Panc1 (cell line): Measurements from ENCODE around the gene ZC3H11A. TPM values are rescaled to one million over a fixed set of nuclear protein-coding genes. Genes with fewer than 3 reads are reported as not detected.
A peak's percentile ranks its signal among the peaks of the same experiment; 100 is the strongest.

Experiments used
- ATAC-seq: fragments of 200-7000 bp; cut with Tn5 transposase; 2 replicates; pipeline ENCODE4 v1.9.1; 2020; ENCODE audit warnings: mild to moderate bottlenecking, moderate library complexity
- Bru-seq: library from RNA; stranded (reverse); fragments of 400-500 nt; gene quantifications from one replicate; lab custom pipeline; 2021; lab: Mats Ljungman, UMichigan
- BruChase-seq, 2 experiments: library from RNA; stranded (reverse); fragments of 400-500 nt; gene quantifications; one replicate each; lab custom pipeline; 2021; lab: Mats Ljungman, UMichigan
- BruUV-seq: library from RNA; stranded (reverse); fragments of 400-500 nt; replicated peaks from 2 replicates; lab custom pipeline; 2021; lab: Mats Ljungman, UMichigan
- CTCF ChIA-PET: fragments of 300-600 bp; sonication (Branson Sonifier 250); formaldehyde crosslinking; loops from one replicate; lab custom pipeline; 2022; ENCODE audit warnings: antibody characterized with exemption; lab: Charles Lee
- POLR2A ChIA-PET: fragments of 300-600 bp; sonication (Branson Sonifier 250); formaldehyde crosslinking; loops from one replicate; lab custom pipeline; 2022; ENCODE audit warnings: antibody characterized with exemption; lab: Charles Lee
- DNase-seq: peaks from one replicate; pipeline ENCODE4 v3.0.0-alpha.2; 2010; ENCODE audit warnings: low read depth, low spot score
- H3K27ac ChIP-seq: 2 replicates; pipeline ENCODE4 v1.5.1; 2011; ENCODE audit warnings: mild to moderate bottlenecking, low read length, inconsistent platforms
- H3K27me3 ChIP-seq: fragments of 200-500 bp; sonication (Bioruptor generic); 2 replicates; pipeline ENCODE4 v1.6.0; 2014; ENCODE audit warnings: low read length, inconsistent platforms; ENCODE audit not compliant: control insufficient read depth, insufficient read depth
- H3K36me3 ChIP-seq: fragments of 200-500 bp; sonication (Bioruptor generic); 2 replicates; pipeline ENCODE4 v1.5.1; 2014; ENCODE audit warnings: inconsistent platforms, mild to moderate bottlenecking, low read length, moderate library complexity; ENCODE audit not compliant: control insufficient read depth, insufficient read depth
- H3K4me1 ChIP-seq: 2 replicates; pipeline ENCODE4 v1.5.1; 2011; ENCODE audit warnings: inconsistent platforms, mild to moderate bottlenecking, low read length, moderate library complexity; ENCODE audit not compliant: control insufficient read depth, insufficient read depth
- H3K4me3 ChIP-seq, 2 experiments: 2 replicates each; pipeline ENCODE4 v1.5.1; 2011 to 2012; ENCODE audit warnings: low read depth in 2 of 2, low read length in 2 of 2, mild to moderate bottlenecking in 2 of 2, inconsistent platforms in 1 of 2, moderate library complexity in 1 of 2
- H3K9me3 ChIP-seq: fragments of 200-500 bp; sonication (Bioruptor generic); 2 replicates; pipeline ENCODE4 v1.5.1; 2014; ENCODE audit warnings: low read depth, mild to moderate bottlenecking, inconsistent platforms, low read length, moderate library complexity; ENCODE audit not compliant: control insufficient read depth, insufficient read depth
- POLR2AphosphoS5 ChIP-seq: IDR thresholded peaks from 2 replicates; pipeline ENCODE4 v1.6.1; 2012; ENCODE audit warnings: mild to moderate bottlenecking, low read depth, low read length, moderate library complexity
- REST ChIP-seq, 2 experiments: IDR thresholded peaks; 2 replicates each; pipeline ENCODE4 v1.6.1; 2011 to 2012; ENCODE audit warnings: low read depth in 2 of 2, control low read depth in 1 of 2, low read length in 1 of 2, mild to moderate bottlenecking in 1 of 2, moderate library complexity in 1 of 2; ENCODE audit not compliant: insufficient read depth in 1 of 2
- SIN3A ChIP-seq: IDR thresholded peaks from 2 replicates; pipeline ENCODE4 v1.6.1; 2012; ENCODE audit warnings: low read depth, mild to moderate bottlenecking, low read length, moderate library complexity, borderline replicate concordance; ENCODE audit not compliant: insufficient read depth
- TCF7L2 ChIP-seq: IDR thresholded peaks from 2 replicates; pipeline ENCODE4 v1.6.1; 2011; ENCODE audit warnings: mild to moderate bottlenecking, low read depth, low read length, inconsistent platforms
- in situ Hi-C: cut with HindIII; loops from 2 replicates; pipeline ENCODE4 v1.10.0; 2016; ENCODE audit warnings: low sequenced_read_pairs, low pct_unique_long_range_greater_than_20kb
- intact Hi-C: fragments of 100-400 bp; cut with micrococcal nuclease; formaldehyde crosslinking; loops from one replicate; pipeline ENCODE4 v1.10.0; 2022; ENCODE audit not compliant: unreplicated experiment
- long read RNA-seq: library from polyadenylated mRNA; unstranded; transcript quantifications from one replicate; pipeline ENCODE4 v2.0.0, GENCODE V29; 2021; ENCODE audit not compliant: unreplicated experiment
- polyA plus RNA-seq: library from polyadenylated mRNA; unstranded; fragments of >200 nt; gene quantifications from one replicate; pipeline ENCODE4 v1.2.1, GENCODE V29; 2012; ENCODE audit warnings: missing spikeins; ENCODE audit not compliant: insufficient read length
- total RNA-seq: library from RNA; stranded (reverse); gene quantifications from one replicate; pipeline ENCODE4 v1.2.1, GENCODE V29; 2021; ENCODE audit not compliant: unreplicated experiment
- TF ChIP-seq, protein P1 (sequence below): fragments of 450-650 bp; IDR thresholded peaks from 2 replicates; pipeline ENCODE4 v1.5.1; 2017; ENCODE audit warnings: mild to moderate bottlenecking

The ZC3H11A gene
- total RNA-seq = 69.6 TPM
- polyA plus RNA-seq = 55.2 TPM
- Bru-seq, nascent RNA = percentile 83 among the genes with signal in this experiment
- percentile 99 among the genes with signal in this experiment for BruChase-seq, experiment 1, labeled RNA remaining after a 2-hour chase
- percentile 99 among the genes with signal in this experiment for BruChase-seq, experiment 2, labeled RNA remaining after a 6-hour chase
- long read RNA-seq, full-length matches to known transcripts = 3 of 38 reads
- long read RNA-seq, partial matches to known transcripts = 18 of 38 reads
- long read RNA-seq, other reads (novel, unspliced or antisense) = 17 of 38 reads

GRCh38 chr1:203795441-203796235 lies at the start of gene ZC3H11A, which contains the start of gene ZBED6:
ZC3H11A (plus strand) TSS chr1:203795623; CDS start chr1:203817071, 21,448 bp downstream.
ZBED6 (plus strand) TSS chr1:203795623; CDS start chr1:203797523, 1,900 bp downstream.
- peak within 1 kb of the TSS; percentile 99 for H3K27ac ChIP-seq
- intact Hi-C loops = no loop called here
- peaks cover 14% of the 10 kb centered on the region for H3K36me3 ChIP-seq
- POLR2A ChIA-PET = interaction anchor here (0.5 kb wide), 1 partner anchor 247 kb away, joined by 9 read pairs; no protein-coding TSS in a partner anchor
- TF ChIP-seq SIN3A (no peak), POLR2AphosphoS5 (peak; percentile 85), TCF7L2 (0 out of 2 replicates have a peak, but pooled peaks have one; percentile 20), REST (IDR thresholded peaks at IDR 0.05; ENCODE audit: insufficient read depth in 1 of 2, low read depth in 2 of 2, low read length in 1 of 2) (no peak)
- TF ChIP-seq, protein P1, sequence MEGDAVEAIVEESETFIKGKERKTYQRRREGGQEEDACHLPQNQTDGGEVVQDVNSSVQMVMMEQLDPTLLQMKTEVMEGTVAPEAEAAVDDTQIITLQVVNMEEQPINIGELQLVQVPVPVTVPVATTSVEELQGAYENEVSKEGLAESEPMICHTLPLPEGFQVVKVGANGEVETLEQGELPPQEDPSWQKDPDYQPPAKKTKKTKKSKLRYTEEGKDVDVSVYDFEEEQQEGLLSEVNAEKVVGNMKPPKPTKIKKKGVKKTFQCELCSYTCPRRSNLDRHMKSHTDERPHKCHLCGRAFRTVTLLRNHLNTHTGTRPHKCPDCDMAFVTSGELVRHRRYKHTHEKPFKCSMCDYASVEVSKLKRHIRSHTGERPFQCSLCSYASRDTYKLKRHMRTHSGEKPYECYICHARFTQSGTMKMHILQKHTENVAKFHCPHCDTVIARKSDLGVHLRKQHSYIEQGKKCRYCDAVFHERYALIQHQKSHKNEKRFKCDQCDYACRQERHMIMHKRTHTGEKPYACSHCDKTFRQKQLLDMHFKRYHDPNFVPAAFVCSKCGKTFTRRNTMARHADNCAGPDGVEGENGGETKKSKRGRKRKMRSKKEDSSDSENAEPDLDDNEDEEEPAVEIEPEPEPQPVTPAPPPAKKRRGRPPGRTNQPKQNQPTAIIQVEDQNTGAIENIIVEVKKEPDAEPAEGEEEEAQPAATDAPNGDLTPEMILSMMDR = no peak
- H3K4me3 ChIP-seq = peak within 1 kb of the TSS; percentile 90 to 91
- no peaks in the 10 kb centered on the region; the same call in 1 of the 2 replicates for H3K9me3 ChIP-seq
- H3K27me3 ChIP-seq = no peaks in the 10 kb centered on the region
- CTCF ChIA-PET = no interaction called here
- BruUV-seq = no TSS peak
- in situ Hi-C loops = no loop called here
- peak; percentile 99 for ATAC-seq
- peak; percentile 83 for DNase-seq
- peaks cover 27% of the 10 kb centered on the region for H3K4me1 ChIP-seq

GRCh38 chr1:203746281-203746680 lies 49.1 kb upstream of the ZC3H11A start:
- POLR2A ChIA-PET = interaction anchor here (0.7 kb wide), 1 partner anchor 120 kb away, joined by 4 read pairs; no protein-coding TSS in a partner anchor
- no peaks in the 10 kb centered on the region for H3K9me3 ChIP-seq
- DNase-seq = no peak
- no peak for TF ChIP-seq REST (IDR thresholded peaks at IDR 0.05; ENCODE audit: insufficient read depth in 1 of 2, low read depth in 2 of 2, low read length in 1 of 2)
- no peak for TF ChIP-seq TCF7L2
- TF ChIP-seq SIN3A = no peak
- TF ChIP-seq POLR2AphosphoS5 = no peak
- TF ChIP-seq, protein P1 = no peak
- intact Hi-C loops (no loop called here), in situ Hi-C loops (no loop called here)
- no peaks in the 10 kb centered on the region for H3K27me3 ChIP-seq
- H3K4me1 ChIP-seq = no peaks in the 10 kb centered on the region
- BruUV-seq = no TSS peak
- no peak overlapping the region for H3K4me3 ChIP-seq
- no peak for ATAC-seq
- no peaks in the 10 kb centered on the region for H3K36me3 ChIP-seq
- CTCF ChIA-PET = no interaction called here
- H3K27ac ChIP-seq = no peak overlapping the region
